HG03135 (cell line): ENCODE data around the gene CHRND.
"Not testable (repeated sequence)": the region's sequence is repeated elsewhere in the genome, so short reads cannot be mapped to it uniquely, and the experiment has no call there.

Experiments used
- ATAC-seq: cut with Tn5 transposase; IDR thresholded peaks from one replicate; pipeline ENCODE4 v1.9.1; 2021; ENCODE audit warnings: mild to moderate bottlenecking, moderate library complexity; ENCODE audit not compliant: unreplicated experiment

Gene CHRND

DNA sequence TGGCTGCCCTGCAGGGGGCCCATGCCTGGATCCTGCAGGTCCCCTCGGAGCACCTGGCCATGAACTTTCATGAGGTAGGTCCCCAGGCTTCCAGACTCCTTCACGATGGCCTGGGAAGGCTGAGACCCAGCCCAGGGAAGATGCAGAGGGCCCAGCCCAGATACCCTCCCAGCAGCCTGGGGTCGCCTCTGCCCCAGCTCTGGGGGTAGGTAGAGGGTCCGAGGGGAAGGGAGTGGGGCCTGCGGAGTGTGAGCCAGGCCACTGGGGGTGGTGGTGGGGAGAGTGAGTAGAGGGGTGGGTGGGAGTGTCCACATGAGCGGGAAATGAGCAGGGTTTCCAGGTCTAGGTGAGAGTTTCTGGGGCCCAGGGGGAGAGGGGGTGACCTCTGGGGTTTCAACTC, 1.2 kb upstream of the CHRND start:
- ATAC-seq = no peak

DNA sequence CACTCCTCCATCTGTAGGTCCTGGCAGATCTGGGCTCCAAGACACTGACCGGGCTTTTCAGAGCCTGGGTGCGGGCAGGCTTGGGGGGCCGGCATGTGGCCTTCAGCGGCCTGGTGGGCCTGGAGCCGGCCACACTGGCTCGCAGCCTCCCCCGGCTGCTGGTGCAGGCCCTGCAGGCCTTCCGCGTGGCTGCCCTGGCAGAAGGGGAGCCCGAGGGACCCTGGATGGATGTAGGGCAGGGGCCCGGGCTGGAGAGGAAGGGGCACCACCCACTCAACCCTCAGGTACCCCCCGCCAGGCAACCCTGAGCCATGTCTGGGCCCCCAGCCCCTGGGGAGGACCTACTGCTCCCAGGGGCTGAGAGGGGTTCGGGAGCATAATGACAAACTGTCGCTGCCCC, 761 bp upstream of the CHRND start:
- ATAC-seq = no peak

DNA sequence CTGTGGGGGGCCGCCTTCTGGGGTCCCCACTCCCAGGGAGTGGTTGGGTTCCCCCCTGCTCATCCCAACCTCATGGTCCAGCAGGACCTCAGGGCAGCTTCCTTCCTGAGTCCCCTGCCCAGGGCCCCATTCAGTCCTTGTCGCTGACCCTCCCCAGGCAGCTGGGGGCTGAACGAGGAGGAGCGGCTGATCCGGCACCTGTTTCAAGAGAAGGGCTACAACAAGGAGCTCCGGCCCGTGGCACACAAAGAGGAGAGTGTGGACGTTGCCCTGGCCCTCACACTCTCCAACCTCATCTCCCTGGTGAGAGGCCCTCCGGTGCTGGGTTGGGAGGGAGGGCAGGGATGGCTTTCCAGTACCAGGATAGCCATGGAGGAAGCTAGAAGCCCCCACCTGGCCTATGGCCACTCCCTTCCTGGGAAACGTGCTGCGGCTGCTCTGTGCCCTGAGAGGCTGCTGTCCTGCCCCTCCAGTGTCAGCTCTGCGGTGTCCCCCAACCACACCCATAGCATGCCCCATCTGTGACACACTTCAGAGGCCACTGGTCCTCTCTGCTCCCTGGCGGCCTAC, 497 bp downstream of the CHRND start:
- no peak for ATAC-seq

DNA sequence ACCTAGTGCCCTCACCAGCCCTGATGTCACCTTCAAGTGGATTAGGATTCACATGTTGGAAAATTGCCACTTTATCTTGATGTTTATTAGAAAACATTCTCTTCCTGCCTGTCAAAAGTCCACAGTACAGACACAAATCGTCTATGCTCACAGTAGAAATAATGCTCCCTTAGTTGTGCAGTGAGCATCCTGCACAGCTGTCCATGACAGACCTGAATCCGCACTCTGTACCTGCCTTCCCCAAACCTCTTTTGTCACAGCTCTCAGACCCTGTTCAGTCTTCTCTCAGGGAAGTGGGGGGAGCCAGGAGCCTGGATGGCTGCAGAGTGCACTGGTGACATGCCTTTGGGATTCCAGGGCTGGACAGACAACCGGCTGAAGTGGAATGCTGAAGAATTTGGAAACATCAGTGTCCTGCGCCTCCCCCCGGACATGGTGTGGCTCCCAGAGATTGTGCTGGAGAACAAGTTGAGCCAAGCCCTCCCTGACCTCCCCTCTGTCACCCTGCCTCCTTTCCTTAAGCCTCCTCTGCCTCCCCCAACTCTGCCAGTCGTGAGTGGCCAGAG, 2.0 kb downstream of the CHRND start:
- ATAC-seq = no peak

DNA sequence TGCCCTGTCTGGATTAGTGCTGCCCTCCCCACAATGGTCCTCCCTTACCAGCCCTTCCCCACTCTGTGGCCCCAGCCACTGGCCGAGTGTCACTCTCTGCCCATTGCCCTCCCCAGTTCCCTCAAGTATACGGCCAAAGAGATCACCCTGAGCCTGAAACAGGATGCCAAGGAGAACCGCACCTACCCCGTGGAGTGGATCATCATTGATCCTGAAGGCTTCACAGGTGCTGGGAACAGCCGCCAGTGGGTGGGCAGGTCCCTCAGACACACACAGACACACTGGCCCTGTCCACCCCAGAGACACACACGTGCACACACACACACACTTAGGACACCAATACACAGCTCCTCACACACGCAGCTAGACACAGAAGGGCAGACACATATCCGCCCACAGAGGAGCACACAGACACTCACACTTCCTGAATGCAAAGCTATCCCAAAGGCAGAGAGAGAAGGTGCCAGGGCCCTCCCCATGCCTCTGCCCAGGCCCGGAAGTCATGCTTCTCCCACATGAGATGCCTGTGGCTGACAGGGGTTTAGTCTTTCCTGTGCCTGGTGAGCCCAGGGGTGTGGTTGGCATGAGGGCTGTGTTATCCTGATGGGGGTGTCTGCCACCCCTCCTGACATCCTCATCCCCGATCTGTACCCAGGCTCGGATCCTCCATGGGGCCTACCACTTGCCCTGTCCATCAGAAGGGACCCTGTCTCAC, 2.9 kb downstream of the CHRND start:
- ATAC-seq = no peak

DNA sequence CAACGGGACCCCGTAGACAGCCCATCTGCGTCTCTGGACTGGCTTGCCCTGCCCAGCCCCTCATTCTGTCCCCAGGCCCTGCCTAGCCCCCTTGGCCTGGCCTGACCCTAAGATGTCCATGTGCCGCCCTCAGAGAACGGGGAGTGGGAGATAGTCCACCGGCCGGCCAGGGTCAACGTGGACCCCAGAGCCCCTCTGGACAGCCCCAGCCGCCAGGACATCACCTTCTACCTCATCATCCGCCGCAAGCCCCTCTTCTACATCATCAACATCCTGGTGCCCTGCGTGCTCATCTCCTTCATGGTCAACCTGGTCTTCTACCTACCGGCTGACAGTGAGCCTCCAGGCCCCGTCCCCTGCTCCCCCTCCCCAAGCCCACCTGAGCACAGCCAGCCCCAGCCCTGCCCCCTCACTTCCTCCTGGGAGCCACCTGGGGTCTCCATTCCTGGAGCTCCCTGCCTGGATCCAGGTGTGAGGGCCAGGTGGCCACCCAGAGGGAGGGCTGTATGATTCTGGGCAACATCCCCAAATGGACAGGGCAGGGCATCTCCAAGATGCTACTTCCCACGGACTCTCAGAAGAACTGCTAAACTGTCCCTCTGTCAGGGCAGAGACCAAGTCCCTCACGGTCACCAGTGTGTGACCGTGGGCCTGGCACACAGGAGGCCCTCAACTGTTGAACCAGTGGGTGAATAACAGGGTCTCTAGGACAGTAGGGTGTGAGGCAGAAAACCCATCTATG, 4.0 kb downstream of the CHRND start:
- ATAC-seq = no peak

DNA sequence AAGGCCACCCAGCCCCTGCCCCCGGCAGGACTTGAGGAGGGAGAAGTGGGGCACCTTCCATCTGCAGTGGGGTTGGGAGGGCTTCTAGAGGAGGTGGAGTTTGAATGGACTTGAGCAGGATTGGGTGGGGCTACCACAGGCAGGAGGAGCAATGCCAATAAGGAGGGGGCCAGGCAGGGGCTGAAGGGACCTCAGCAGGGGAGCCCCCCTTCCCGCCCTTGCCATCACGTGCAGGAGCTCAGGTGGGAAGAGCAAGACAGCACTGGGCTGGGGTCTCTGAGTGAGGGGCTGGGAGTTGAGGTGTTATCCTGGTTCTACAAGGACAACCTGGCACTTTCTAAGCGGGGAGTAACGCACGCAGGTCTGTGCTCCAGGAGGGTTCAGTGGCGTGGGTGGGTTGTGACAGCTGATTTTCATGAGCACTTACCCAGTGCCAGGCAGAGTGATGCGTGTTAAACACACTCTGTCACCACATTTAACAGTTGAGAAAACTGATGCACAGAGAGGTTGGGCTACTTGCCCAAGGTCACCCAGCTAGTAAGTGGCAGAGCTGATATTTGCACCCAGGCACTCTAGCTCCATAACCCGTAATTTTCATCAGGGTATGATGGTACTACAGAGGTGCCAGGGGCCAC, 4.8 kb downstream of the CHRND start:
- no peak for ATAC-seq

DNA sequence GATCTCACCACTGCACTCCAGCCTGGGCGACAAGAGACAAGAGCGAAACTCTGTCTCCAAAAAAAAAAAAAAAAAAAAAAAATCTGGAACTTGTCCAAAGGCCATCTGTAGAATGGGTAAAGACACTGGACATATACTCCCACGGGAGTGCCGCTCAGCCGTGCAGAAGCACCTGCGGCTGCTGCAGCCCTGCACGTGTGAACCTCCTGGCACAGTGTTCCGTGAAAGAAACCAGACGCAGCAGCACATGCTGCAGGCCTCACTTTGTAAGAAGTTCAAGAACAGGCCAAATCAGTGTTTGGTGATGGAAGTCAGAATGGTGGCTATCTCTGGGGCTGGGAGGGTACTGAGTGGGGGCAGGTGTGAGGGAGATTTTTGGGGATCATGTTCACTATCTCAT, 6.5 kb downstream of the CHRND start:
- no peak for ATAC-seq

DNA sequence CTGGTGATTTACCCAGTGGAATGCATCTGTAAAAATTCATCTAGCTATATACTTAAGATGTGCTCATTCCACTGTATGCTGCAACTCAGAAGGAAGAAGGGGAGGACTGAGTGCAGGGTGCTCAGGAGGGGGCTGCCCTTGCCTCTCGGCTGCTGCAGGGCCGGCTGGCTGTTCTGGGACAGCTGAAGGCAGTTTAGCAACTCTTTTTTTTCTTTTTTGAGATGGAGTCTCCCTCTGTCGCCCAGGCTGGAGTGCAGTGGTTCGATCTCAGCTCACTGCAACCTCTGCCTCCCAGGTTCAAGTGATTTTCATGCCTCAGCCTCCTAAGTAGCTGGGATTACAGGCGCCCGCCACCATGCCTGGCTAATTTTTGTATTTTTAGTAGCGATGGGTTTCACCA, 6.9 kb downstream of the CHRND start:
- ATAC-seq = not testable (repeated sequence)

DNA sequence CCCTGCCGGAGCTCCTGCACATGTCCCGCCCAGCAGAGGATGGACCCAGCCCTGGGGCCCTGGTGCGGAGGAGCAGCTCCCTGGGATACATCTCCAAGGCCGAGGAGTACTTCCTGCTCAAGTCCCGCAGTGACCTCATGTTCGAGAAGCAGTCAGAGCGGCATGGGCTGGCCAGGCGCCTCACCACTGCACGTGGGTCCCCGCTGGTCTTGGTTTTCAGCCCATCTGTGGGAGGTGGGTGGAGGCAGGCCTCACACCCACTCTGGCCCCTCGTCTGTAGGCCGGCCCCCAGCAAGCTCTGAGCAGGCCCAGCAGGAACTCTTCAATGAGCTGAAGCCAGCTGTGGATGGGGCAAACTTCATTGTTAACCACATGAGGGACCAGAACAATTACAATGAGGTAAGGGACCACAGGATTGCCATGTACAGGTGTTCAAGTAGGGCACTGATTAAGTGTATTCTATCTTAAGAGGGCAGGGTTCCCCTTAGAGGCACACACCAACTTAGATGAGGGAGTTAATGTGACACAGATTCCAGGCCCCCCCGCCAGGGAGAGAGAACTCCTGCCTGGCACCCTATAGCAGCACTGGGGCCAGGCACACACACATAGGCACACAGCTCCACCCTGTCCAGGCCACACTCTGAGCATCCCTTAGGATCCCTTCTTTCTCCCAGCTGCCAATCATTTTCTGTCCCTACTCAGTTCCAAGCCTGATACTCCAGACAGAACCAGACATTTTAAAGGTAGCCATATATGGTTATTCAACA, 8.2 kb downstream of the CHRND start:
- ATAC-seq = no peak

DNA sequence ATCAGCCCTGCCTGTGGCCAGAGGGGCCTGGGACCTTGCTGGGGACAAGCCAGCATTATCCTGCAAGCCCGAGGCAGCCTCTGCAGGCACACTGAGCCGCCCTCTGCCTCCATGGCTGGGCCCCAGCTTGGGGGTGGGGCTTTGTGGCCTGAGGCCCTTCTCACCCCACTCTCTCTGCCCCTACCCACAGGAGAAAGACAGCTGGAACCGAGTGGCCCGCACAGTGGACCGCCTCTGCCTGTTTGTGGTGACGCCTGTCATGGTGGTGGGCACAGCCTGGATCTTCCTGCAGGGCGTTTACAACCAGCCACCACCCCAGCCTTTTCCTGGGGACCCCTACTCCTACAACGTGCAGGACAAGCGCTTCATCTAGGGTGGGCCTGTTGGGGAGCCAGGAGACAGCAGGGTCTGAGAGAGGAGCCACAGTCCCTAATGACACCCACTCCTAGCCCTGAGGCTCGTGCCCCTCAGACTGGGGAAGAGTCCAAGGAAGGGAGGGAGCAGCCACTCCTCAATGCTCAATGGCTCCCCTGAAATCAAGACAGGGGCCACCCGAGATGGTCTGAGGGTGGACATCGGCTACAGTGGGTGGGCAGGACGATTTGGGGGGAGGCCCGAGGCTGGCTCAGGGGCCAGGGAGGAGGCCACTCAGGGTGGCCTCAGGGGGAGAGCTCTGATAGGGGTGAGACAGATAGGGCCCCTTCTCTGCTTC, 9.1 kb downstream of the CHRND start:
- no peak for ATAC-seq

DNA sequence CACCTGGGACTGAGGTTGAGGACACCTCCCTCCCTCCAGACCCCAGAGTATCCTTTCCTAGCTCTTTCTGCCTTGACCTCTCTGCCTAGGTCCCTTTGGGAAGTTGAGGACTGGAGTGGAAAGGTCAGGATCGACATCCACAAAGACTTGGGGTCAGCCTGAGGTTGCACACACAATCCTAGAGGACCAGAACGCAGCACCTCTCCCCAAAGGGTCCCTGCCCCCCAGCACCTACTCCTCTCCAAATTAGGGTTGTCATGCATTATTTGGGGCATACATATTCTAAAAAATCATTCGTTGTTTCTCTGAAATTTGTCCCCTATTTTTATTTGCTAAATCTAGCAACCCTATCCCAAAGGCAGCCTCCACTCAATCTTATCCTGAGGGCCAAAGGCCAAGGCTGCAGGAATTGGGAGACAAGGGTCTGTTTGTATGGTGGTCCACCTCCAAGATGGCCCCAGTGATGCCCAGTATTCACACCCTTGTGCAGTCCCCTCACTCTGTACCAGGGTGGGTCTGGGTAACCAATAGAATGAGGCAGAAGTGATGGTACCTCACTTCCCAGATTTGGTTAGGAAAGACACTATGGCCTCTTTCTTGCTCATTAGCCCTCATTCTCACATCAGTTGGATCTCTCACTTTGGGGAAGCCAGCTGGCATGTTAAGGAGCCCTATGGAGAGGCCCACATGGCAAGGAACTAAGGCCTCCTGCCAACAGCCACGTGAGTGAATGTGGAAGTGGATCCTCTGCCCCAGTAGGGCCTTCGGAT, 10.0 kb downstream of the CHRND start:
- ATAC-seq = no peak

DNA sequence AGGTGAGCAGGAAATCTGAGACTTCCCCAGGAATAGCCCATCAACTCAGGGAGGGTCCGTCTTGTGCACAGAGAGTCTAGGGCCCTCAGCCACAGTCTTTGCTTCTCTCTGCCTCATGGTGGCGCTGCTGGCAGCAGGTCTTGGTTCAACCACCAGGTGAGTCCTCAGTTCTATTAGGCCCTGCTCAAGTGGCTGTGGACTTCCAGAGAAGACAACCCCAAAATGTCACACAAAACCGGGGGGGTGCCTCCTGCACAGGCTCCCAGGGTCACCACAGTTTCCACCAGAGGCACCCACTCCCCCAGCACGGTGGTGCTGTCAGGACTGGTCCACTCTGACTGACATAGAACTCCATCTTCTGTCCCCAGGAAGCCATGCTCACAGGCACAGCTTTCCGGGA, 11.1 kb downstream of the CHRND start:
- ATAC-seq = no peak

DNA sequence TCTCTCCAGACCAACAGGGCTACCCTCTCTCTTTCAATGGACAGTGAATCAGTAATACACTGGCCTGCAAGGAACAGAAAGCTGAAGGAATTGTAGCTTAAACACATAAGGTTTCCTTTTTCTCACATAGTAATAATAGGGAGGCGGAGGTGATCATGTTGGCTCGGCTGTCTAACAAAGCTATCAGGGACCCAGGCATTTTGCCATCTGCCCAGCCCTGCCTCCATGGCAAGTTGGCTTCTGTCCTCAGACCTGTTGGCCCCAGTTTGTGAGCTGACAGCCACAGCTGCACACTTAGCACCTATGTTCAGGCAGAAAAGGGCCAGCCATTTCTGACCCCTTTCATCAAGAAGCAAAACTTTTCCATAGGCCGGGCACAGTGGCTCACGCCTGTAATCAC, 11.5 kb downstream of the CHRND start:
- ATAC-seq = no peak

DNA sequence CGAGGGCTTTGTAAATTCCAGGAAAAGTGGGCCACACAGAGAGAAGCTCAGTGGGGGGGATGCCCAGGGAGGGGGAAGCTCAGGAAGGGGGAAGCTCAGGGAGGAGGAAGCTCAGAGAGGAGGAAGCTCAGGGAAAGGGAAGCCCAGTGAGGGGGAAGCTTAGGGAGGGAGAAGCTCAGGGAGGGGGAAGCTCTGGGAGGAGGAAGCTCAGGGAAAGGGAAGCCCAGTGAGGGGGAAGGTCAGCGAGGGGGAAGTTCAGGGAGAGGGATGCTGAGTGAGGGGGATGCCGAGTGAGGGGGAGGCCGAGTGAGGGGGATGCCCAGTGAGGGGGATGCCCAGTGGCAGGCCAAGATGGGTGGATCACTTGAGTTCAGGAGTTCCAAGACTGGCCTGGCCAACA, 12.7 kb downstream of the CHRND start:
- ATAC-seq = no peak

DNA sequence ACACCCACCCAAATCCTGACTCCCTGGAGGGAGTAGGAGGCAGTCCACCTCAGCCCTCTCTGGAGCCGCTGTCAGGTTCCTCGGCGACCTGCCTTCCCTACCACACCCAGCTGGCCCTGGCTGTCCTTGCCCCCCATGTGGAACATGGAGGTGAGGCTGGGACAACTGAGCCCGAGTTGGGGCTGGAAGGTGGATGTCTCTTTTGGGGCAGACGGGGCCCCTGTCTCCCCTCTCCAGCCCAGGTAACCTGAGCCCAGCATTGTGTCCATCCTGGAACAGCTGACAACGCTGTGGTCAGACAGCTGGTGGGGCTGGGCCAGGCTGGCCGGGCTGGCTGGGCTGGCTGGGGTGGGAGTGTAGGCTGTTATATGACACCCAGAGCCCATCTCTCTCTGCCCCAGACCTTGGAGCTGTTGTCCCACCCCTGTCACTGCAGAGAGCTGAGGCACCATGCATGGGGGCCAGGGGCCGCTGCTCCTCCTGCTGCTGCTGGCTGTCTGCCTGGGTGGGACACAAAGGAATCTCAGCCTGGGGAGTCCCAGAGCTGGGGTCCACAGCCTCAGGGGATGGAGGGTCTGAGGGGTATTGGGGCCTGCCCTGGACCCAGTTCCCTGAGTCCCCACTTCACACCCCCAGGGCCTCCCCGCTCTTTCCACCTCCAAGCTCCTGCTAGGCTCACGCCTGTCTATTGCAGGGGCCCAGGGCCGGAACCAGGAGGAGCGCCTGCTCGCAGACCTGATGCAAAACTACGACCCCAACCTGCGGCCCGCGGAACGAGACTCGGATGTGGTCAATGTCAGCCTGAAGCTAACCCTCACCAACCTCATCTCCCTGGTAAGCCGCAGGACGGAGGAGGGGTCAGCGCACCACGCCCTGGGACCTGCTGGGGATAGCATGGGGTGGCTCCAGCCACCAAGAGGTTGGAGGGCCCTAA, 13.6 kb downstream of the CHRND start, which contains the start of gene CHRNG:
Gene CHRNG, plus strand, starts transcription at position 395 of the 934 bp plus-strand sequence. Its CDS starts 56 bp downstream, at position 451.
- ATAC-seq = no peak

DNA sequence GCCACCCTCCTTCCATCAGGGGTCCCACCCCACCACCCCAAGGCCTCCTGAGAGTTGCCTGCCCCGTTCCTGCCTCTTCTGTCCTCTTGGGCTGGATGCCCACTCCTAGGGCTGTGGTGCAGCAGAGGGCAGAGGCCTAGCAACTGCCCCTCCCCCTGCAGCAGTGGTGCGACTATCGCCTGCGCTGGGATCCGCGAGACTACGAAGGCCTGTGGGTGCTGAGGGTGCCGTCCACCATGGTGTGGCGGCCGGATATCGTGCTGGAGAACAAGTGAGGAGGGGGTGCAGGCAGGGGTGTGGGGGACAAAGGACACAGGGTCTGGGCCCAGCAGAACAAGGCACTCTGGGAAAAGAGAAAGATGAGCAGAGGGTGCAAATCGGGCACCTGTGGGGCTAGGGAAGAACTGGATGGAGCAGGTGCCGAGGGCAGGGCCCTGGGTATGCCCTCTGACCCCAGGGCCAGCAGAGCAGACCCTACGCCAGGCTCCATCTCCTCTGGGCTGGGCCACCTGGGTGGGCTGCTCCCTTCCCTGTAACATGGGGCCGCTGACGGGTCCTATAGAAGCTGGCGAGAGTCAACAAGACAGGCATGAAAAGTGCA, 14.6 kb downstream of the CHRND start:
- no peak for ATAC-seq
